H1 (cell line): ENCODE results near the gene TNFSF15. TPM values are rescaled to one million over a fixed set of nuclear protein-coding genes. Genes with fewer than 3 reads are reported as not detected.

ENCODE experiments used
- CTCF ChIA-PET: fragments of 300-600 bp; sonication (Branson Sonifier 250); formaldehyde crosslinking; loops from one replicate; lab custom pipeline; 2021; ENCODE audit not compliant: partially characterized antibody; lab: Charles Lee
- POLR2A ChIA-PET: fragments of 300-600 bp; sonication (Branson Sonifier 250); formaldehyde crosslinking; loops from one replicate; lab custom pipeline; 2021; ENCODE audit warnings: inconsistent platforms; ENCODE audit not compliant: partially characterized antibody; lab: Charles Lee
- DNase-seq, 2 experiments: peaks; one replicate each; pipeline versions ENCODE4 v3.0.0 to v3.0.0-alpha.2; 2010 to 2022; ENCODE audit warnings: low spot score in 2 of 2, low read depth in 1 of 2, mixed read lengths in 1 of 2
- FAIRE-seq: peaks from 2 replicates; lab custom pipeline; 2011; peaks lifted over from hg19 to GRCh38; lab: Jason Lieb, UNC
- H2AFZ ChIP-seq: 2 replicates; pipeline ENCODE4 v1.8.1; 2012; ENCODE audit warnings: low read length, inconsistent platforms
- H2AK5ac ChIP-seq: 2 replicates; pipeline ENCODE4 v1.6.1; 2013; ENCODE audit warnings: low read depth, low read length
- H2BK120ac ChIP-seq: replicated peaks from 2 replicates; pipeline ENCODE3; 2013; ENCODE audit warnings: low read depth, low read length, inconsistent platforms
- H2BK12ac ChIP-seq: 2 replicates; pipeline ENCODE4 v1.6.1; 2013; ENCODE audit warnings: low read depth, low read length
- H2BK15ac ChIP-seq: 2 replicates; pipeline ENCODE4 v1.6.1; 2013; ENCODE audit warnings: low read length
- H2BK20ac ChIP-seq: 2 replicates; pipeline ENCODE4 v1.6.1; 2013; ENCODE audit warnings: low read length
- H2BK5ac ChIP-seq: 2 replicates; pipeline ENCODE4 v1.6.1; 2013; ENCODE audit warnings: low read depth, low read length
- H3K14ac ChIP-seq: 2 replicates; pipeline ENCODE4 v1.6.1; 2013; ENCODE audit warnings: inconsistent platforms; ENCODE audit not compliant: insufficient read length
- H3K18ac ChIP-seq: 2 replicates; pipeline ENCODE4 v1.6.1; 2013; ENCODE audit warnings: low read length; ENCODE audit errors: extremely low read depth
- H3K23ac ChIP-seq: 2 replicates; pipeline ENCODE4 v1.6.1; 2013; ENCODE audit warnings: inconsistent platforms; ENCODE audit not compliant: insufficient read length
- H3K23me2 ChIP-seq: 2 replicates; pipeline ENCODE4 v1.6.1; 2013; ENCODE audit warnings: low read depth, low read length
- H3K27ac ChIP-seq: 2 replicates; pipeline ENCODE4 v1.6.1; 2011; ENCODE audit warnings: low read depth, low read length, inconsistent platforms
- H3K27me3 ChIP-seq, 4 experiments: replicated peaks in 1 of 4; 1 replicate in 1 of 4; 2 replicates in 3 of 4; pipeline versions ENCODE4 v1.6.1 to v1.8.1; 2011 to 2013; ENCODE audit warnings: low read length in 3 of 4, mild to moderate bottlenecking in 3 of 4, inconsistent platforms in 2 of 4, mixed read lengths in 2 of 4, moderate library complexity in 1 of 4; ENCODE audit not compliant: control insufficient read depth in 3 of 4, insufficient read depth in 3 of 4; ENCODE audit errors: extremely low read depth in 1 of 4
- H3K36me3 ChIP-seq, 4 experiments: 2 replicates each; pipeline versions ENCODE4 v1.6.1 to v1.8.1; 2011 to 2013; ENCODE audit warnings: mild to moderate bottlenecking in 4 of 4, low read length in 3 of 4, moderate library complexity in 2 of 4, control low read depth in 1 of 4, inconsistent platforms in 1 of 4; ENCODE audit not compliant: insufficient read depth in 4 of 4, control insufficient read depth in 2 of 4
- H3K4ac ChIP-seq: replicated peaks from 2 replicates; pipeline ENCODE3; 2013; ENCODE audit warnings: low read length, low read depth, mixed read lengths, inconsistent platforms; ENCODE audit not compliant: insufficient read length
- H3K4me1 ChIP-seq, 4 experiments: replicated peaks in 1 of 4; 1 replicate in 1 of 4; 2 replicates in 3 of 4; pipeline versions ENCODE4 v1.6.1 to v1.8.1; 2011 to 2013; ENCODE audit warnings: low read length in 3 of 4, inconsistent platforms in 2 of 4, mixed read lengths in 1 of 4; ENCODE audit not compliant: insufficient read depth in 4 of 4, control insufficient read depth in 3 of 4
- H3K4me2 ChIP-seq, 2 experiments: 2 replicates each; pipeline versions ENCODE4 v1.6.1 to v1.8.1; 2011 to 2013; ENCODE audit warnings: low read depth in 2 of 2, low read length in 2 of 2, control low read depth in 1 of 2, inconsistent platforms in 1 of 2, mild to moderate bottlenecking in 1 of 2; ENCODE audit not compliant: insufficient read depth in 1 of 2
- H3K4me3 ChIP-seq, 4 experiments: fragments of 200-600, 300-600 bp in 1 of 4; sonication (generic), shearing (Covaris generic), sonication (Bioruptor Twin) in 1 of 4; 2 replicates each; pipeline versions ENCODE4 v1.5.1 to v1.8.1; 2011 to 2016; ENCODE audit warnings: low read length in 4 of 4, low read depth in 3 of 4, control low read depth in 2 of 4, inconsistent platforms in 2 of 4, mild to moderate bottlenecking in 2 of 4, mixed read lengths in 1 of 4, moderate library complexity in 1 of 4; ENCODE audit not compliant: insufficient read depth in 2 of 4; ENCODE audit errors: extremely low read depth in 1 of 4
- H3K56ac ChIP-seq: replicated peaks from 2 replicates; pipeline ENCODE3; 2013; ENCODE audit warnings: low read depth, mild to moderate bottlenecking, mixed read lengths, low read length, inconsistent platforms; ENCODE audit not compliant: insufficient read length
- H3K79me1 ChIP-seq: 2 replicates; pipeline ENCODE4 v1.6.1; 2013; ENCODE audit warnings: low read depth, low read length, control low read depth
- H3K79me2 ChIP-seq, 2 experiments: 2 replicates each; pipeline versions ENCODE4 v1.6.1 to v1.8.1; 2012 to 2013; ENCODE audit warnings: low read length in 2 of 2, mild to moderate bottlenecking in 2 of 2, inconsistent platforms in 1 of 2; ENCODE audit not compliant: insufficient read depth in 2 of 2, control insufficient read depth in 1 of 2
- H3K9ac ChIP-seq, 4 experiments: replicated peaks in 1 of 4; 1 replicate in 1 of 4; 2 replicates in 3 of 4; pipeline versions ENCODE4 v1.6.1 to v1.8.1; 2011 to 2013; ENCODE audit warnings: low read depth in 3 of 4, low read length in 3 of 4, control low read depth in 2 of 4, mild to moderate bottlenecking in 2 of 4, moderate library complexity in 2 of 4, inconsistent platforms in 1 of 4; ENCODE audit errors: extremely low read depth in 1 of 4
- H3K9me3 ChIP-seq, 2 experiments: 2 replicates each; pipeline versions ENCODE4 v1.6.1 to v1.8.1; 2012 to 2013; ENCODE audit warnings: mild to moderate bottlenecking in 2 of 2, moderate library complexity in 2 of 2, control low read depth in 1 of 2, inconsistent platforms in 1 of 2, low read depth in 1 of 2, low read length in 1 of 2, mixed read lengths in 1 of 2; ENCODE audit not compliant: insufficient read depth in 2 of 2
- H4K20me1 ChIP-seq, 2 experiments: replicated peaks in 1 of 2; 2 replicates each; pipeline versions ENCODE3 to v1.8.1; 2011 to 2013; ENCODE audit warnings: inconsistent platforms in 2 of 2, low read length in 2 of 2, mild to moderate bottlenecking in 1 of 2; ENCODE audit not compliant: insufficient read depth in 2 of 2, control insufficient read depth in 1 of 2
- H4K5ac ChIP-seq: 2 replicates; pipeline ENCODE4 v1.6.1; 2013; ENCODE audit warnings: low read length, low read depth, mixed read lengths, inconsistent platforms; ENCODE audit not compliant: insufficient read length
- H4K8ac ChIP-seq: 2 replicates; pipeline ENCODE4 v1.8.0; 2013; ENCODE audit warnings: mild to moderate bottlenecking, moderate library complexity, low read length, inconsistent platforms; ENCODE audit not compliant: insufficient read depth; ENCODE audit errors: extremely low read depth
- H4K91ac ChIP-seq: replicated peaks from 2 replicates; pipeline ENCODE3; 2013; ENCODE audit warnings: low read length, mixed read lengths, inconsistent platforms; ENCODE audit not compliant: insufficient read length
- ATF2 ChIP-seq: IDR thresholded peaks from 2 replicates; pipeline ENCODE4 v1.6.1; 2012; ENCODE audit warnings: low read length, inconsistent platforms
- CREB1 ChIP-seq: IDR thresholded peaks from 2 replicates; pipeline ENCODE4 v1.6.1; 2012; ENCODE audit warnings: inconsistent platforms
- CTCF ChIP-seq, 3 experiments: IDR thresholded peaks; 1 replicate in 2 of 3; 2 replicates in 1 of 3; pipeline versions ENCODE4 v1.5.1 to v1.6.1; 2011; ENCODE audit warnings: low read length in 3 of 3, mild to moderate bottlenecking in 3 of 3, inconsistent platforms in 2 of 3, low read depth in 1 of 3, moderate library complexity in 1 of 3; ENCODE audit not compliant: insufficient read depth in 1 of 3; ENCODE audit errors: control extremely low read depth in 1 of 3
- KDM1A ChIP-seq: fragments of 200-600, 300-600 bp; sonication (generic); IDR thresholded peaks from 2 replicates; pipeline ENCODE4 v1.7.1; 2016; ENCODE audit warnings: mild to moderate bottlenecking, low read length, borderline replicate concordance
- SP1 ChIP-seq: IDR thresholded peaks from 2 replicates; pipeline ENCODE4 v1.6.1; 2011; ENCODE audit warnings: low read depth, low read length
- WGBS, 2 experiments: shearing (Covaris generic) in 1 of 2; methylation state at CpG; one replicate each; pipeline versions ENCODE4 v1.1.6 to v1.1.7; 2013 to 2015; ENCODE audit warnings: low lambda C conversion rate in 2 of 2, mixed read lengths in 2 of 2, inconsistent platforms in 1 of 2, low coverage in 1 of 2, missing lambda C conversion rate in 1 of 2; ENCODE audit not compliant: insufficient replicate concordance in 2 of 2, insufficient coverage in 1 of 2, insufficient read length in 1 of 2; ENCODE audit errors: extremely low coverage in 1 of 2, missing lambda C conversion rate in 1 of 2; 5-methylcytosine and 5-hydroxymethylcytosine counted together
- polyA plus RNA-seq, 7 experiments: library from polyadenylated mRNA; depleted of rRNA in 3 of 7; stranded (reverse) in 5 of 7; unstranded in 2 of 7; fragments of >200 nt in 5 of 7; fragments of 200-250 nt in 2 of 7; gene quantifications; 1 replicate in 5 of 7; 2 replicates in 1 of 7; 4 replicates in 1 of 7; pipeline versions ENCODE4 v1.2.1 to v1.2.3, GENCODE V29; 2011 to 2013; ENCODE audit warnings: missing spikeins in 2 of 7, mixed read lengths in 2 of 7
- total RNA-seq: library from RNA; stranded (reverse); fragmentation: NEBNext Ultra II Directional; extraction: Animal tissue kit (Norgen Biotek cat#: 25700); gene quantifications from 2 replicates; pipeline ENCODE4 v1.2.1, GENCODE V29; 2021

The TNFSF15 gene
- total and polyA plus RNA-seq, 2 of the 8 experiments (the other 6 are each of a cell fraction or from before 2014, with no cell fraction given), result 0.09 to 0.17 TPM

- no peaks in the 10 kb centered on the region for H4K20me1 ChIP-seq
- H3K4me1 ChIP-seq, result no peaks in the 10 kb centered on the region
- no peak overlapping the region for H3K9ac ChIP-seq
- no peak overlapping the region for H2BK15ac ChIP-seq
- H2BK5ac ChIP-seq, result no peak overlapping the region
- no peaks in the 10 kb centered on the region for H3K79me1 ChIP-seq
- H4K8ac ChIP-seq, result no peak overlapping the region
- TF ChIP-seq CREB1 (no peak), ATF2 (no peak), CTCF (IDR thresholded peaks at IDR 0.05; ENCODE audit: control extremely low read depth in 1 of 3, insufficient read depth in 1 of 3, low read depth in 1 of 3, low read length in 3 of 3) (no peak), SP1 (no peak), KDM1A (no peak)
- no peak overlapping the region for H3K56ac ChIP-seq
- CTCF ChIA-PET, result interaction anchor here (0.9 to 14.7 kb wide), 8 partner anchors 16 to 331 kb away, joined by 3 to 269 read pairs (median 14); partner anchors contain the start of gene TEX48
- H3K36me3 ChIP-seq, result no peaks in the 10 kb centered on the region
- H2BK20ac ChIP-seq, result no peak overlapping the region
- POLR2A ChIA-PET, result no interaction called here
- H4K5ac ChIP-seq, result no peak overlapping the region
- no peak overlapping the region for H2AK5ac ChIP-seq
- H3K4ac ChIP-seq, result no peak overlapping the region
- no peak overlapping the region for H2AFZ ChIP-seq
- H3K9me3 ChIP-seq, result no peaks in the 10 kb centered on the region
- no peak overlapping the region for H3K14ac ChIP-seq
- H3K79me2 ChIP-seq, result no peaks in the 10 kb centered on the region
- no peaks in the 10 kb centered on the region for H3K23me2 ChIP-seq
- DNase-seq (no peak), FAIRE-seq (no peak)
- H4K91ac ChIP-seq, result no peak overlapping the region
- 77% methylated on average over 3 of the region's 3 CpGs; no CpG with 5 or more reads in 1 of the 2 experiments for WGBS, 2 experiments
- H3K18ac ChIP-seq, result no peak overlapping the region
- no peak overlapping the region for H3K4me3 ChIP-seq
- H2BK12ac ChIP-seq, result no peak overlapping the region
- no peak overlapping the region for H3K4me2 ChIP-seq
- H2BK120ac ChIP-seq, result no peak overlapping the region
- no peak overlapping the region for H3K23ac ChIP-seq
- no peaks in the 10 kb centered on the region for H3K27me3 ChIP-seq
- no peak overlapping the region for H3K27ac ChIP-seq
Measured at GRCh38 chr9:114737118-114737517, 68.7 kb downstream of the TNFSF15 start.
